Esophagus squamous epithelium (tissue), 5 donors: ENCODE measurements around the gene ARID3A. TPM values are rescaled to one million over a fixed set of nuclear protein-coding genes. Genes with fewer than 3 reads are reported as not detected.

Experiments used
- DNase-seq: peaks from one replicate; lab custom pipeline; 2025; lab: John Stamatoyannopoulos, UW
- H3K27ac ChIP-seq, 4 donors: fragments of 200-600 bp; sonication (generic); one replicate each; pipeline ENCODE4 v1.5.1; 2016 to 2019; ENCODE audit warnings: mild to moderate bottlenecking in 1 of 4
- H3K27me3 ChIP-seq, 4 donors: fragments of 200-600 bp; sonication (generic); 1 replicate in 3 of 4; 2 replicates in 1 of 4; pipeline versions ENCODE4 v1.5.1 to v1.6.0; 2017 to 2021; ENCODE audit warnings: antibody characterized with exemption in 1 of 4
- H3K36me3 ChIP-seq, 3 donors: fragments of 200-600 bp; sonication (generic); one replicate each; pipeline ENCODE4 v1.5.1; 2016 to 2019
- H3K4me1 ChIP-seq, 3 donors: fragments of 200-600 bp; sonication (generic); one replicate each; pipeline ENCODE4 v1.5.1; 2017 to 2019
- H3K4me3 ChIP-seq, 4 donors: fragments of 200-600 bp; sonication (generic); 1 replicate in 3 of 4; 2 replicates in 1 of 4; pipeline ENCODE4 v1.5.1; 2016 to 2019; ENCODE audit warnings: mild to moderate bottlenecking in 2 of 4, moderate library complexity in 1 of 4
- H3K9me3 ChIP-seq, 3 donors: fragments of 200-600 bp; sonication (generic); one replicate each; pipeline ENCODE4 v1.5.1; 2016 to 2019
- CTCF ChIP-seq, 6 experiments: fragments of 450-650 bp in 4 of 6; fragments of 200-600 bp in 2 of 6; sonication (generic) in 2 of 6; IDR thresholded peaks; one replicate each; pipeline ENCODE4 v1.5.1; 2016 to 2019; ENCODE audit warnings: antibody characterized with exemption in 6 of 6, mild to moderate bottlenecking in 4 of 6, moderate library complexity in 4 of 6
- POLR2A ChIP-seq, 4 donors: fragments of 450-650 bp; IDR thresholded peaks; one replicate each; pipeline ENCODE4 v1.6.1; 2017; ENCODE audit warnings: antibody characterized with exemption in 4 of 4, mild to moderate bottlenecking in 4 of 4, moderate library complexity in 3 of 4
- whole genome bisulfite sequencing, 2 donors: methylation state at CpG; one replicate each; pipeline ENCODE4 v1.1.5; 2018; 5-methylcytosine and 5-hydroxymethylcytosine counted together
- intact Hi-C: fragments of 100-400 bp; cut with DNase I; formaldehyde crosslinking; loops from one replicate; pipeline ENCODE4 v1.15.0; 2022
- total RNA-seq, 4 donors: library from RNA; depleted of rRNA; stranded (reverse); fragments of >200 nt; gene quantifications; one replicate each; pipeline ENCODE4 v1.1.0, GENCODE V29; 2016
- donor health status: DM: yes; HTN: yes; CAD: no.

ARID3A gene
- total RNA-seq, 4 donors from 2014 or later, result 3.0 to 6.6 (median 4.7) TPM

GRCh38 chr19:1000591-1001537 is 75.0 kb downstream of the ARID3A start:
- H3K4me1 ChIP-seq, result peaks cover 18 to 31% (median 26%) of the 10 kb centered on the region in 3 donors
- TF ChIP-seq POLR2A (IDR thresholded peaks at IDR 0.05) (no peak), CTCF (IDR thresholded peaks at IDR 0.05) (no peak)
- peak overlapping the region in 2 of 4 donors; percentile 32 to 59 for H3K4me3 ChIP-seq
- H3K36me3 ChIP-seq, result no peaks in the 10 kb centered on the region
- intact Hi-C loops, result no loop called here
- 14 to 17% methylated on average over 7 to 11 of the region's 73 CpGs for WGBS, 2 donors
- H3K27ac ChIP-seq, result no peak overlapping the region
- H3K9me3 ChIP-seq, result no peaks in the 10 kb centered on the region
- peaks cover 8 to 90% (median 23%) of the 10 kb centered on the region in 4 donors for H3K27me3 ChIP-seq
- no peak for DNase-seq

- intact Hi-C loops, result no loop called here
- H3K27ac ChIP-seq, result no peak overlapping the region
- H3K4me1 ChIP-seq, result peaks cover 10 to 23% (median 19%) of the 10 kb centered on the region in 3 donors
- no peaks in the 10 kb centered on the region for H3K36me3 ChIP-seq
- TF ChIP-seq CTCF (IDR thresholded peaks at IDR 0.05), result peak; percentile 76 to 91 (median 85)
- no peak for TF ChIP-seq POLR2A (IDR thresholded peaks at IDR 0.05)
- peaks cover 8 to 82% (median 20%) of the 10 kb centered on the region in 4 donors for H3K27me3 ChIP-seq
- H3K4me3 ChIP-seq, result no peak overlapping the region
- no peak for DNase-seq
- H3K9me3 ChIP-seq, result no peaks in the 10 kb centered on the region
- 8 to 40% methylated on average over 2 of the region's 20 CpGs for WGBS, 2 donors
These were observed 75.8 kb downstream of the ARID3A start for GRCh38 chr19:1001538-1002166.

- Histone ChIP-seq H3K9me3 (no peaks in the 10 kb centered on the region), H3K27ac (no peak overlapping the region), H3K27me3 (peaks cover 8 to 73% (median 17%) of the 10 kb centered on the region in 4 donors), H3K36me3 (no peaks in the 10 kb centered on the region), H3K4me1 (peaks cover 10 to 21% (median 19%) of the 10 kb centered on the region in 3 donors), H3K4me3 (no peak overlapping the region)
- intact Hi-C loops, result no loop called here
- no peak for TF ChIP-seq CTCF (IDR thresholded peaks at IDR 0.05)
- no peak for TF ChIP-seq POLR2A (IDR thresholded peaks at IDR 0.05)
- no peak for DNase-seq
- 59 to 69% methylated on average over 4 of the region's 4 CpGs for WGBS, 2 donors
These were observed 76.8 kb downstream of the ARID3A start for GRCh38 chr19:1002600-1002999.

- WGBS, 2 donors, result 84% methylated on average over 15 of the region's 37 CpGs; no CpG with 5 or more reads in 1 of the 2 donors
- DNase-seq, result no peak
- Histone ChIP-seq H3K36me3 (peaks cover 0 to 2% (median 0%) of the 10 kb centered on the region in 3 donors), H3K27ac (no peak overlapping the region), H3K9me3 (no peaks in the 10 kb centered on the region), H3K27me3 (peaks cover 8 to 66% (median 17%) of the 10 kb centered on the region in 4 donors), H3K4me1 (peaks cover 10 to 21% (median 19%) of the 10 kb centered on the region in 3 donors), H3K4me3 (no peak overlapping the region)
- intact Hi-C loops, result no loop called here
- TF ChIP-seq POLR2A (IDR thresholded peaks at IDR 0.05), result no peak
- no peak for TF ChIP-seq CTCF (IDR thresholded peaks at IDR 0.05)
These were observed 77.4 kb downstream of the ARID3A start for GRCh38 chr19:1003283-1003682.
